ENCODE results near the gene TMEM248.
A peak's percentile ranks its signal among the peaks of the same experiment; 100 is the strongest.
"Not testable (repeated sequence)": the region's sequence is repeated elsewhere in the genome, so short reads cannot be mapped to it uniquely, and the experiment has no call there.

The TMEM248 gene

DNA sequence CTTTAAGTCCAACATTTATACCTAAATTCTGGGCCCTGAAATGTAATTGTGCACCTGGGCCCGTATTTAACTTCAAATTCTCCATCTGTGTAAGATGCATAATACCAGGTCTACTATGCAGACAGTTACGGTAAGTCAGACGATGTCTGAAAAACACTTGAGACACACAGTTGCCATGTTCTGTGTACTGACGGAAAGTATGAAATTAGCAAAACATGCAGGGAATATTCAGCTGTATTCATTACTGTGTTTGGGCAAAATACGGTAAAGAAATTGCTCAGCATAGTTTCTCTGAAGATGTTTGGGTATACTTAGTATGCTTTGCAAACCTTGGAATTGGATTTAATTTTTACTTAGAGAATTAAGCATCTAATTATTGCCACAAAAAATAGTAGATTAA is 57.3 kb downstream of the TMEM248 start:
- not testable (repeated sequence) for H3K36me3 ChIP-seq (ENCODE audit: control insufficient read depth, insufficient read depth, low read length); H3K4me2 ChIP-seq (ENCODE audit: low read length); H3K23ac ChIP-seq (ENCODE audit: low read length); H4K8ac ChIP-seq (ENCODE audit: low read depth, low read length); H3K18ac ChIP-seq (ENCODE audit: low read length); H3K79me1 ChIP-seq (ENCODE audit: low read length); H3K27me3 ChIP-seq (ENCODE audit: insufficient read depth, low read length, poor library complexity); H3K9ac ChIP-seq (ENCODE audit: low read length); H2AK5ac ChIP-seq (ENCODE audit: low read length); H2BK120ac ChIP-seq (ENCODE audit: low read depth, low read length); H3K79me2 ChIP-seq (ENCODE audit: control insufficient read depth, insufficient read depth, low read length); DNase-seq; H3K4ac ChIP-seq (ENCODE audit: low read depth, low read length); H3K27ac ChIP-seq (ENCODE audit: low read depth, low read length); H2BK15ac ChIP-seq (replicated peaks; ENCODE audit: low read depth); H3K56ac ChIP-seq (ENCODE audit: low read length); H2BK5ac ChIP-seq (ENCODE audit: low read length); H3K4me1 ChIP-seq (ENCODE audit: control insufficient read depth, low read depth, low read length); H3K4me3 ChIP-seq (ENCODE audit: low read length); H4K5ac ChIP-seq (ENCODE audit: low read length)
- WGBS (ENCODE audit: extremely low coverage, insufficient coverage, low lambda C conversion rate), result no CpG with 5 or more reads among the region's 5 CpGs

- not testable (repeated sequence) for H3K79me1 ChIP-seq (ENCODE audit: low read length); H2AK5ac ChIP-seq (ENCODE audit: low read length); H2BK15ac ChIP-seq (replicated peaks; ENCODE audit: low read depth); H3K79me2 ChIP-seq (ENCODE audit: control insufficient read depth, insufficient read depth, low read length); H3K18ac ChIP-seq (ENCODE audit: low read length); H3K56ac ChIP-seq (ENCODE audit: low read length); H3K23ac ChIP-seq (ENCODE audit: low read length); H3K4ac ChIP-seq (ENCODE audit: low read depth, low read length); H3K27ac ChIP-seq (ENCODE audit: low read depth, low read length); H3K9ac ChIP-seq (ENCODE audit: low read length); H2BK120ac ChIP-seq (ENCODE audit: low read depth, low read length); DNase-seq; H2BK5ac ChIP-seq (ENCODE audit: low read length); H3K36me3 ChIP-seq (ENCODE audit: control insufficient read depth, insufficient read depth, low read length); H4K8ac ChIP-seq (ENCODE audit: low read depth, low read length); H3K4me1 ChIP-seq (ENCODE audit: control insufficient read depth, low read depth, low read length); H3K4me2 ChIP-seq (ENCODE audit: low read length); H3K27me3 ChIP-seq (ENCODE audit: insufficient read depth, low read length, poor library complexity); H3K4me3 ChIP-seq (ENCODE audit: low read length); H4K5ac ChIP-seq (ENCODE audit: low read length)
- no CpG with 5 or more reads among the region's 2 CpGs for WGBS (ENCODE audit: extremely low coverage, insufficient coverage, low lambda C conversion rate)
These were observed 58.0 kb downstream of the TMEM248 start for GRCh38 chr7:66979013-66979412.

- H3K4ac ChIP-seq (ENCODE audit: low read depth, low read length); H3K4me1 ChIP-seq (ENCODE audit: control insufficient read depth, low read depth, low read length); H2BK5ac ChIP-seq (ENCODE audit: low read length); H3K27ac ChIP-seq (ENCODE audit: low read depth, low read length); H3K56ac ChIP-seq (ENCODE audit: low read length); H3K18ac ChIP-seq (ENCODE audit: low read length); H4K5ac ChIP-seq (ENCODE audit: low read length); DNase-seq; H3K79me2 ChIP-seq (ENCODE audit: control insufficient read depth, insufficient read depth, low read length); H3K79me1 ChIP-seq (ENCODE audit: low read length); H3K9ac ChIP-seq (ENCODE audit: low read length); H3K36me3 ChIP-seq (ENCODE audit: control insufficient read depth, insufficient read depth, low read length); H3K27me3 ChIP-seq (ENCODE audit: insufficient read depth, low read length, poor library complexity); H2BK120ac ChIP-seq (ENCODE audit: low read depth, low read length); H2BK15ac ChIP-seq (replicated peaks; ENCODE audit: low read depth); H4K8ac ChIP-seq (ENCODE audit: low read depth, low read length); H3K23ac ChIP-seq (ENCODE audit: low read length); H3K4me3 ChIP-seq (ENCODE audit: low read length); H3K4me2 ChIP-seq (ENCODE audit: low read length); H2AK5ac ChIP-seq (ENCODE audit: low read length): not testable (repeated sequence)
- no CpG with 5 or more reads among the region's 1 CpG for WGBS (ENCODE audit: extremely low coverage, insufficient coverage, low lambda C conversion rate)
These were observed 59.3 kb downstream of the TMEM248 start for GRCh38 chr7:66980336-66980735.

DNA sequence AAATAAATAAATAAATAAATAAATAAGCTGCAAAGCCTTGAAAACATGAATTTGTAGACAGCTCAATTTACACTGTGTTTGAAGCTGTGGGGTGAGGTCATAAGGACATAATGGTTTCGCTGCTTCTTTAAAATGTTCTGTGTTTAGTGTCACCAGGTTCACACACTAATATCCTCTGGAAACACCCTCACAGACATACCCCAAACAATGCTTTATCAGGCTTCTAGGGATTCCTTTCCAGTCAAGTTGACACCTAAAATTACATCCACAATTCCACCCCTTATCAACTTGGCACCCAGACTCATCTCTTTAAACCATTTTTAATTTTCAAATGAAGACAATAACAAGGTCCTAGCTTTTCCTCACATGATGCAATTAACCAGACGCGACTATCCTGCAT is 68.5 kb downstream of the TMEM248 start:
- H3K4me2 ChIP-seq (ENCODE audit: low read length); H2AK5ac ChIP-seq (ENCODE audit: low read length); H2BK120ac ChIP-seq (ENCODE audit: low read depth, low read length); H2BK5ac ChIP-seq (ENCODE audit: low read length); H3K4me3 ChIP-seq (ENCODE audit: low read length); H3K4ac ChIP-seq (ENCODE audit: low read depth, low read length); H3K4me1 ChIP-seq (ENCODE audit: control insufficient read depth, low read depth, low read length); H3K9ac ChIP-seq (ENCODE audit: low read length); H4K5ac ChIP-seq (ENCODE audit: low read length); H3K79me1 ChIP-seq (ENCODE audit: low read length); H3K18ac ChIP-seq (ENCODE audit: low read length); H3K56ac ChIP-seq (ENCODE audit: low read length); H3K23ac ChIP-seq (ENCODE audit: low read length); H3K27me3 ChIP-seq (ENCODE audit: insufficient read depth, low read length, poor library complexity); H3K27ac ChIP-seq (ENCODE audit: low read depth, low read length); H2BK15ac ChIP-seq (replicated peaks; ENCODE audit: low read depth); H3K36me3 ChIP-seq (ENCODE audit: control insufficient read depth, insufficient read depth, low read length); H4K8ac ChIP-seq (ENCODE audit: low read depth, low read length); DNase-seq; H3K79me2 ChIP-seq (ENCODE audit: control insufficient read depth, insufficient read depth, low read length): not testable (repeated sequence)
- WGBS (ENCODE audit: extremely low coverage, insufficient coverage, low lambda C conversion rate), result no CpG with 5 or more reads among the region's 3 CpGs

- H4K8ac ChIP-seq (ENCODE audit: low read depth, low read length); H3K27me3 ChIP-seq (ENCODE audit: insufficient read depth, low read length, poor library complexity); H3K18ac ChIP-seq (ENCODE audit: low read length); H2AK5ac ChIP-seq (ENCODE audit: low read length); H3K9ac ChIP-seq (ENCODE audit: low read length); H2BK120ac ChIP-seq (ENCODE audit: low read depth, low read length); DNase-seq; H3K23ac ChIP-seq (ENCODE audit: low read length); H3K36me3 ChIP-seq (ENCODE audit: control insufficient read depth, insufficient read depth, low read length); H3K4me2 ChIP-seq (ENCODE audit: low read length); H2BK5ac ChIP-seq (ENCODE audit: low read length); H3K79me2 ChIP-seq (ENCODE audit: control insufficient read depth, insufficient read depth, low read length); H2BK15ac ChIP-seq (replicated peaks; ENCODE audit: low read depth); H3K4me3 ChIP-seq (ENCODE audit: low read length); H3K27ac ChIP-seq (ENCODE audit: low read depth, low read length); H3K4ac ChIP-seq (ENCODE audit: low read depth, low read length); H3K4me1 ChIP-seq (ENCODE audit: control insufficient read depth, low read depth, low read length); H3K79me1 ChIP-seq (ENCODE audit: low read length); H3K56ac ChIP-seq (ENCODE audit: low read length); H4K5ac ChIP-seq (ENCODE audit: low read length): not testable (repeated sequence)
- WGBS (ENCODE audit: extremely low coverage, insufficient coverage, low lambda C conversion rate), result no CpG with 5 or more reads among the region's 5 CpGs
These were observed 73.0 kb downstream of the TMEM248 start for GRCh38 chr7:66994051-66994450.

- H4K8ac ChIP-seq (ENCODE audit: low read depth, low read length); H3K4ac ChIP-seq (ENCODE audit: low read depth, low read length); H3K27me3 ChIP-seq (ENCODE audit: insufficient read depth, low read length, poor library complexity); H4K5ac ChIP-seq (ENCODE audit: low read length); H2BK15ac ChIP-seq (replicated peaks; ENCODE audit: low read depth); H3K23ac ChIP-seq (ENCODE audit: low read length); H2AK5ac ChIP-seq (ENCODE audit: low read length); H3K18ac ChIP-seq (ENCODE audit: low read length); H3K36me3 ChIP-seq (ENCODE audit: control insufficient read depth, insufficient read depth, low read length); H2BK120ac ChIP-seq (ENCODE audit: low read depth, low read length); H2BK5ac ChIP-seq (ENCODE audit: low read length); H3K4me1 ChIP-seq (ENCODE audit: control insufficient read depth, low read depth, low read length); H3K27ac ChIP-seq (ENCODE audit: low read depth, low read length); H3K79me1 ChIP-seq (ENCODE audit: low read length); H3K79me2 ChIP-seq (ENCODE audit: control insufficient read depth, insufficient read depth, low read length): not testable (repeated sequence)
- peak overlapping the region; percentile 79 for H3K9ac ChIP-seq (ENCODE audit: low read length)
- H3K4me3 ChIP-seq (ENCODE audit: low read length), result peak overlapping the region; percentile 58
- H3K4me2 ChIP-seq (ENCODE audit: low read length), result peak overlapping the region; percentile 36
- H3K56ac ChIP-seq (ENCODE audit: low read length), result peak overlapping the region; percentile 92
- peak; percentile 77 for DNase-seq
- WGBS (ENCODE audit: extremely low coverage, insufficient coverage, low lambda C conversion rate), result no CpG with 5 or more reads among the region's 9 CpGs
These were observed 73.6 kb downstream of the TMEM248 start for GRCh38 chr7:66994691-66995049.
